Kidney (tissue), 14 donors: Measurements from ENCODE around the gene GNG3. TPM values are rescaled to one million over a fixed set of nuclear protein-coding genes. Genes with fewer than 3 reads are reported as not detected.

Source experiments
- DNase-seq, 5 donors: peaks; one replicate each; pipeline ENCODE4 v3.0.0-alpha.2; 2013 to 2020
- FAIRE-seq: peaks from 2 replicates; lab custom pipeline; 2012; peaks lifted over from hg19 to GRCh38; lab: Jason Lieb, UNC
- H3K27ac ChIP-seq, 2 donors: one replicate each; pipeline ENCODE4 v1.7.0; 2013; ENCODE audit warnings: low read depth in 2 of 2, low read length in 2 of 2, inconsistent platforms in 1 of 2
- H3K27me3 ChIP-seq: one replicate; pipeline ENCODE4 v1.7.1; 2013; ENCODE audit warnings: low read length, inconsistent platforms; ENCODE audit not compliant: control insufficient read depth, insufficient read depth
- H3K36me3 ChIP-seq, 3 donors: one replicate each; pipeline versions ENCODE4 v1.7.0 to v1.7.1; 2013; ENCODE audit warnings: low read length in 3 of 3, control low read depth in 1 of 3, inconsistent platforms in 1 of 3; ENCODE audit not compliant: insufficient read depth in 3 of 3, control insufficient read depth in 2 of 3
- H3K4me1 ChIP-seq, 3 donors: one replicate each; pipeline versions ENCODE4 v1.7.0 to v1.7.1; 2013; ENCODE audit warnings: low read length in 3 of 3, inconsistent platforms in 1 of 3, low read depth in 1 of 3; ENCODE audit not compliant: control insufficient read depth in 2 of 3, insufficient read depth in 2 of 3
- H3K4me3 ChIP-seq, 3 donors: one replicate each; pipeline versions ENCODE4 v1.7.0 to v1.8.1; 2013; ENCODE audit warnings: low read length in 3 of 3, control low read depth in 1 of 3, inconsistent platforms in 1 of 3
- H3K9ac ChIP-seq, 3 donors: one replicate each; pipeline versions ENCODE4 v1.7.0 to v1.7.1; 2013; ENCODE audit warnings: low read length in 3 of 3, control low read depth in 1 of 3, inconsistent platforms in 1 of 3
- H3K9me3 ChIP-seq, 3 donors: one replicate each; pipeline versions ENCODE4 v1.7.0 to v1.7.1; 2013; ENCODE audit warnings: low read length in 3 of 3, control low read depth in 1 of 3, inconsistent platforms in 1 of 3; ENCODE audit not compliant: control insufficient read depth in 2 of 3, insufficient read depth in 1 of 3
- CTCF ChIP-seq: IDR thresholded peaks from 3 replicates; pipeline ENCODE4 v1.5.1; 2012; ENCODE audit warnings: mild to moderate bottlenecking, moderate library complexity, borderline replicate concordance; ENCODE audit not compliant: insufficient read depth; ENCODE audit errors: extremely low read depth
- intact Hi-C: fragments of 100-400 bp; cut with DNase I; formaldehyde crosslinking; loops from one replicate; pipeline ENCODE4 v1.11.1; 2022
- polyA plus RNA-seq: library from polyadenylated mRNA; stranded (reverse); fragments of 350-450 nt; fragmentation: Illumina TruSeq; extraction: RNeasy Lipid Tissue Mini Kit (QIAGEN cat#74804); gene quantifications from one replicate; pipeline ENCODE4 v1.2.3, GENCODE V29; 2014; ENCODE audit warnings: low read depth, low replicate concordance; ENCODE audit not compliant: insufficient read depth
- total RNA-seq: library from RNA; stranded (reverse); fragmentation: NEBNext Ultra II Directional; extraction: Animal tissue kit (Norgen Biotek cat#: 25700); gene quantifications from one replicate; pipeline ENCODE4 v1.2.1, GENCODE V29; 2021
- donor health status: control.
- donor health status: control.
- donor health status: control.
- donor health status: control.
- donor health status: control.
- donor health status: DM: yes; HTN: yes; CAD: no.
- donor health status: Normal renal cell carcinoma (clear cell type).

The GNG3 gene
- total and polyA plus RNA-seq, 2 donors from 2014 or later, result 1.1 TPM; not detected in 1

GRCh38 chr11:62705880-62706849 is 1.3 kb upstream of the GNG3 start:
- intact Hi-C loops, result no loop called here
- FAIRE-seq (no peak), DNase-seq (peak; percentile 96 to 99 (median 98))

GRCh38 chr11:62706850-62707247 is 627 bp upstream of the GNG3 start:
- H3K27me3 ChIP-seq, result no peaks in the 10 kb centered on the region
- no peaks in the 10 kb centered on the region for H3K9me3 ChIP-seq
- DNase-seq (peak in 1 of 5 donors; percentile 68), FAIRE-seq (no peak)
- peaks cover 0 to 11% (median 2%) of the 10 kb centered on the region in 3 donors for H3K36me3 ChIP-seq
- H3K4me1 ChIP-seq, result peaks cover 0 to 30% (median 29%) of the 10 kb centered on the region in 3 donors
- intact Hi-C loops, result no loop called here
- no peak for TF ChIP-seq CTCF
- H3K9ac ChIP-seq, result peak overlapping the region in 2 of 3 donors; percentile 79 to 89
- H3K27ac ChIP-seq, result peak overlapping the region; percentile 93 to 94
- peak overlapping the region; percentile 50 to 83 (median 67) for H3K4me3 ChIP-seq

More at GRCh38 chr11:62705880-62706849, 1.3 kb upstream of the GNG3 start:
- peak overlapping the region; percentile 93 to 94 for H3K27ac ChIP-seq
- H3K4me3 ChIP-seq, result peak overlapping the region; percentile 93 to 98 (median 96)
- peaks cover 0 to 30% (median 29%) of the 10 kb centered on the region in 3 donors for H3K4me1 ChIP-seq
- H3K9me3 ChIP-seq, result no peaks in the 10 kb centered on the region
- peak overlapping the region; percentile 84 to 97 (median 93) for H3K9ac ChIP-seq
- no peaks in the 10 kb centered on the region for H3K27me3 ChIP-seq
- TF ChIP-seq CTCF, result no peak
- H3K36me3 ChIP-seq, result peaks cover 2 to 13% (median 3%) of the 10 kb centered on the region in 3 donors

GRCh38 chr11:62708392-62708791 is 916 bp downstream of the GNG3 start:
- intact Hi-C loops, result no loop called here
- no peaks in the 10 kb centered on the region for H3K9me3 ChIP-seq
- H3K27me3 ChIP-seq, result no peaks in the 10 kb centered on the region
- peaks cover 0 to 17% (median 2%) of the 10 kb centered on the region in 3 donors for H3K36me3 ChIP-seq
- DNase-seq (peak in 2 of 5 donors; percentile 8 to 66), FAIRE-seq (no peak)
- peaks cover 0 to 33% (median 30%) of the 10 kb centered on the region in 3 donors for H3K4me1 ChIP-seq
- H3K4me3 ChIP-seq, result peak overlapping the region; percentile 87 to 91 (median 88)
- H3K9ac ChIP-seq, result peak overlapping the region; percentile 51 to 98 (median 83)
- TF ChIP-seq CTCF, result no peak
- H3K27ac ChIP-seq, result peak overlapping the region; percentile 32 to 89
